WTC11 (cell line): Measurements from ENCODE around the gene CCND3.

Source experiments
- CREB1 ChIP-seq: sonication (generic); formaldehyde crosslinking; IDR thresholded peaks from 2 replicates; pipeline ENCODE4 v1.8.0; 2023; ENCODE audit warnings: mild to moderate bottlenecking, missing genetic modification reagents
- ELF4 ChIP-seq: sonication (generic); formaldehyde crosslinking; IDR thresholded peaks from 2 replicates; pipeline ENCODE4 v1.8.1; 2022; ENCODE audit warnings: low read depth, mild to moderate bottlenecking, moderate library complexity, missing genetic modification reagents
- FOXK1 ChIP-seq: sonication (generic); formaldehyde crosslinking; IDR thresholded peaks from 2 replicates; pipeline ENCODE4 v1.8.0; 2022; ENCODE audit warnings: mild to moderate bottlenecking, moderate library complexity, missing genetic modification reagents
- FOXP1 ChIP-seq: sonication (generic); formaldehyde crosslinking; IDR thresholded peaks from 2 replicates; pipeline ENCODE4 v1.8.0; 2022; ENCODE audit warnings: missing genetic modification reagents, mild to moderate bottlenecking, moderate library complexity, borderline replicate concordance
- GABPB1 ChIP-seq: sonication (generic); formaldehyde crosslinking; IDR thresholded peaks from 2 replicates; pipeline ENCODE4 v1.8.1; 2023; ENCODE audit warnings: mild to moderate bottlenecking, missing genetic modification reagents
- KAT7 ChIP-seq: sonication (generic); formaldehyde crosslinking; IDR thresholded peaks from 2 replicates; pipeline ENCODE4 v1.8.1; 2023; ENCODE audit warnings: missing genetic modification reagents, mild to moderate bottlenecking, borderline replicate concordance
- NR2C2 ChIP-seq: sonication (generic); formaldehyde crosslinking; IDR thresholded peaks from 2 replicates; pipeline ENCODE4 v1.8.0; 2022; ENCODE audit warnings: mild to moderate bottlenecking, missing genetic modification reagents
- ZNF219 ChIP-seq: sonication (generic); formaldehyde crosslinking; IDR thresholded peaks from 2 replicates; pipeline ENCODE4 v1.8.0; 2023; ENCODE audit warnings: missing genetic modification reagents, mild to moderate bottlenecking, borderline replicate concordance
- TF ChIP-seq, protein P1 (sequence below): fragments of 200-600 bp; IDR thresholded peaks from 2 replicates; pipeline ENCODE4 v1.8.0; 2022; ENCODE audit warnings: antibody characterized with exemption
- TF ChIP-seq, protein P2 (sequence below): sonication (generic); formaldehyde crosslinking; IDR thresholded peaks from 2 replicates; pipeline ENCODE4 v1.8.0; 2022; ENCODE audit warnings: mild to moderate bottlenecking, missing genetic modification reagents
- TF ChIP-seq, protein P3 (sequence below): sonication (generic); formaldehyde crosslinking; IDR thresholded peaks from 2 replicates; pipeline ENCODE4 v1.8.1; 2022; ENCODE audit warnings: low read depth, mild to moderate bottlenecking, moderate library complexity, missing genetic modification reagents, borderline replicate concordance
- TF ChIP-seq, protein P4 (sequence below): sonication (generic); formaldehyde crosslinking; IDR thresholded peaks from 2 replicates; pipeline ENCODE4 v1.8.0; 2022; ENCODE audit warnings: mild to moderate bottlenecking, missing genetic modification reagents
- TF ChIP-seq, protein P5 (sequence below): sonication (generic); formaldehyde crosslinking; IDR thresholded peaks from 2 replicates; pipeline ENCODE4 v1.8.1; 2022; ENCODE audit warnings: mild to moderate bottlenecking, missing genetic modification reagents, moderate library complexity, borderline replicate concordance
- TF ChIP-seq, protein P6 (sequence below): sonication (generic); formaldehyde crosslinking; IDR thresholded peaks from 2 replicates; pipeline ENCODE4 v1.8.1; 2023; ENCODE audit warnings: mild to moderate bottlenecking, missing genetic modification reagents, borderline replicate concordance

GRCh38 chr6:41914869-41915530 lies 26.6 kb downstream of the CCND3 start:
- TF ChIP-seq, protein P1, sequence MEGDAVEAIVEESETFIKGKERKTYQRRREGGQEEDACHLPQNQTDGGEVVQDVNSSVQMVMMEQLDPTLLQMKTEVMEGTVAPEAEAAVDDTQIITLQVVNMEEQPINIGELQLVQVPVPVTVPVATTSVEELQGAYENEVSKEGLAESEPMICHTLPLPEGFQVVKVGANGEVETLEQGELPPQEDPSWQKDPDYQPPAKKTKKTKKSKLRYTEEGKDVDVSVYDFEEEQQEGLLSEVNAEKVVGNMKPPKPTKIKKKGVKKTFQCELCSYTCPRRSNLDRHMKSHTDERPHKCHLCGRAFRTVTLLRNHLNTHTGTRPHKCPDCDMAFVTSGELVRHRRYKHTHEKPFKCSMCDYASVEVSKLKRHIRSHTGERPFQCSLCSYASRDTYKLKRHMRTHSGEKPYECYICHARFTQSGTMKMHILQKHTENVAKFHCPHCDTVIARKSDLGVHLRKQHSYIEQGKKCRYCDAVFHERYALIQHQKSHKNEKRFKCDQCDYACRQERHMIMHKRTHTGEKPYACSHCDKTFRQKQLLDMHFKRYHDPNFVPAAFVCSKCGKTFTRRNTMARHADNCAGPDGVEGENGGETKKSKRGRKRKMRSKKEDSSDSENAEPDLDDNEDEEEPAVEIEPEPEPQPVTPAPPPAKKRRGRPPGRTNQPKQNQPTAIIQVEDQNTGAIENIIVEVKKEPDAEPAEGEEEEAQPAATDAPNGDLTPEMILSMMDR = no peak
- TF ChIP-seq FOXP1 (CRISPR knock-in tag) = no peak
- TF ChIP-seq, protein P2, sequence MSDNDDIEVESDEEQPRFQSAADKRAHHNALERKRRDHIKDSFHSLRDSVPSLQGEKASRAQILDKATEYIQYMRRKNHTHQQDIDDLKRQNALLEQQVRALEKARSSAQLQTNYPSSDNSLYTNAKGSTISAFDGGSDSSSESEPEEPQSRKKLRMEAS (CRISPR knock-in tag) = no peak
- TF ChIP-seq FOXK1 = no peak
- no peak for TF ChIP-seq ELF4
- TF ChIP-seq, protein P3, sequence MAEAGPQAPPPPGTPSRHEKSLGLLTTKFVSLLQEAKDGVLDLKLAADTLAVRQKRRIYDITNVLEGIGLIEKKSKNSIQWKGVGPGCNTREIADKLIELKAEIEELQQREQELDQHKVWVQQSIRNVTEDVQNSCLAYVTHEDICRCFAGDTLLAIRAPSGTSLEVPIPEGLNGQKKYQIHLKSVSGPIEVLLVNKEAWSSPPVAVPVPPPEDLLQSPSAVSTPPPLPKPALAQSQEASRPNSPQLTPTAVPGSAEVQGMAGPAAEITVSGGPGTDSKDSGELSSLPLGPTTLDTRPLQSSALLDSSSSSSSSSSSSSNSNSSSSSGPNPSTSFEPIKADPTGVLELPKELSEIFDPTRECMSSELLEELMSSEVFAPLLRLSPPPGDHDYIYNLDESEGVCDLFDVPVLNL (CRISPR knock-in tag) = no peak
- TF ChIP-seq, protein P4, sequence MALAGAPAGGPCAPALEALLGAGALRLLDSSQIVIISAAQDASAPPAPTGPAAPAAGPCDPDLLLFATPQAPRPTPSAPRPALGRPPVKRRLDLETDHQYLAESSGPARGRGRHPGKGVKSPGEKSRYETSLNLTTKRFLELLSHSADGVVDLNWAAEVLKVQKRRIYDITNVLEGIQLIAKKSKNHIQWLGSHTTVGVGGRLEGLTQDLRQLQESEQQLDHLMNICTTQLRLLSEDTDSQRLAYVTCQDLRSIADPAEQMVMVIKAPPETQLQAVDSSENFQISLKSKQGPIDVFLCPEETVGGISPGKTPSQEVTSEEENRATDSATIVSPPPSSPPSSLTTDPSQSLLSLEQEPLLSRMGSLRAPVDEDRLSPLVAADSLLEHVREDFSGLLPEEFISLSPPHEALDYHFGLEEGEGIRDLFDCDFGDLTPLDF (CRISPR knock-in tag) = no peak
- TF ChIP-seq, protein P5, sequence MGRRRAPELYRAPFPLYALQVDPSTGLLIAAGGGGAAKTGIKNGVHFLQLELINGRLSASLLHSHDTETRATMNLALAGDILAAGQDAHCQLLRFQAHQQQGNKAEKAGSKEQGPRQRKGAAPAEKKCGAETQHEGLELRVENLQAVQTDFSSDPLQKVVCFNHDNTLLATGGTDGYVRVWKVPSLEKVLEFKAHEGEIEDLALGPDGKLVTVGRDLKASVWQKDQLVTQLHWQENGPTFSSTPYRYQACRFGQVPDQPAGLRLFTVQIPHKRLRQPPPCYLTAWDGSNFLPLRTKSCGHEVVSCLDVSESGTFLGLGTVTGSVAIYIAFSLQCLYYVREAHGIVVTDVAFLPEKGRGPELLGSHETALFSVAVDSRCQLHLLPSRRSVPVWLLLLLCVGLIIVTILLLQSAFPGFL = no peak
- no peak for TF ChIP-seq NR2C2
- TF ChIP-seq KAT7 (CRISPR knock-in tag) = no peak
- TF ChIP-seq ZNF219 (CRISPR knock-in tag) = no peak
- TF ChIP-seq GABPB1 = no peak
- no peak for TF ChIP-seq CREB1 (CRISPR knock-in tag)
- TF ChIP-seq, protein P6, sequence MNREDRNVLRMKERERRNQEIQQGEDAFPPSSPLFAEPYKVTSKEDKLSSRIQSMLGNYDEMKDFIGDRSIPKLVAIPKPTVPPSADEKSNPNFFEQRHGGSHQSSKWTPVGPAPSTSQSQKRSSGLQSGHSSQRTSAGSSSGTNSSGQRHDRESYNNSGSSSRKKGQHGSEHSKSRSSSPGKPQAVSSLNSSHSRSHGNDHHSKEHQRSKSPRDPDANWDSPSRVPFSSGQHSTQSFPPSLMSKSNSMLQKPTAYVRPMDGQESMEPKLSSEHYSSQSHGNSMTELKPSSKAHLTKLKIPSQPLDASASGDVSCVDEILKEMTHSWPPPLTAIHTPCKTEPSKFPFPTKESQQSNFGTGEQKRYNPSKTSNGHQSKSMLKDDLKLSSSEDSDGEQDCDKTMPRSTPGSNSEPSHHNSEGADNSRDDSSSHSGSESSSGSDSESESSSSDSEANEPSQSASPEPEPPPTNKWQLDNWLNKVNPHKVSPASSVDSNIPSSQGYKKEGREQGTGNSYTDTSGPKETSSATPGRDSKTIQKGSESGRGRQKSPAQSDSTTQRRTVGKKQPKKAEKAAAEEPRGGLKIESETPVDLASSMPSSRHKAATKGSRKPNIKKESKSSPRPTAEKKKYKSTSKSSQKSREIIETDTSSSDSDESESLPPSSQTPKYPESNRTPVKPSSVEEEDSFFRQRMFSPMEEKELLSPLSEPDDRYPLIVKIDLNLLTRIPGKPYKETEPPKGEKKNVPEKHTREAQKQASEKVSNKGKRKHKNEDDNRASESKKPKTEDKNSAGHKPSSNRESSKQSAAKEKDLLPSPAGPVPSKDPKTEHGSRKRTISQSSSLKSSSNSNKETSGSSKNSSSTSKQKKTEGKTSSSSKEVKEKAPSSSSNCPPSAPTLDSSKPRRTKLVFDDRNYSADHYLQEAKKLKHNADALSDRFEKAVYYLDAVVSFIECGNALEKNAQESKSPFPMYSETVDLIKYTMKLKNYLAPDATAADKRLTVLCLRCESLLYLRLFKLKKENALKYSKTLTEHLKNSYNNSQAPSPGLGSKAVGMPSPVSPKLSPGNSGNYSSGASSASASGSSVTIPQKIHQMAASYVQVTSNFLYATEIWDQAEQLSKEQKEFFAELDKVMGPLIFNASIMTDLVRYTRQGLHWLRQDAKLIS = no peak
